GM12878 (cell line): ENCODE measurements around the gene TGFBR3.

Experiments used
- BCL3 ChIP-seq: IDR thresholded peaks from 2 replicates; pipeline ENCODE4 v1.6.1; 2011; ENCODE audit warnings: borderline replicate concordance, low read depth, mild to moderate bottlenecking, moderate library complexity, low read length; ENCODE audit not compliant: insufficient read depth, poor library complexity, severe bottlenecking
- CTCF ChIP-seq, 3 experiments: IDR thresholded peaks in 2 of 3; conservative IDR thresholded peaks in 1 of 3; 2 replicates each; pipeline ENCODE4 v1.5.1; 2011; ENCODE audit warnings: low read depth in 3 of 3, low read length in 3 of 3, mild to moderate bottlenecking in 3 of 3, control low read depth in 2 of 3, moderate library complexity in 2 of 3, inconsistent platforms in 1 of 3, mixed read lengths in 1 of 3; ENCODE audit not compliant: control insufficient read depth in 2 of 3, insufficient read depth in 1 of 3; ENCODE audit errors: extremely low read depth in 1 of 3
- EP300 ChIP-seq, 2 experiments: fragments of 150-350 bp in 1 of 2; IDR thresholded peaks; 2 replicates each; pipeline ENCODE4 v1.6.1; 2011 to 2012; ENCODE audit warnings: low read depth in 2 of 2, low read length in 2 of 2, borderline replicate concordance in 1 of 2, improper control_type of control experiment in 1 of 2, inconsistent platforms in 1 of 2; ENCODE audit not compliant: control insufficient read depth in 1 of 2
- FOS ChIP-seq: IDR thresholded peaks from 3 replicates; pipeline ENCODE4 v1.6.1; 2011; ENCODE audit warnings: borderline replicate concordance; ENCODE audit not compliant: insufficient read length; ENCODE audit errors: extremely low read depth
- MAX ChIP-seq: IDR thresholded peaks from 2 replicates; pipeline ENCODE4 v1.6.1; 2012; ENCODE audit warnings: low read depth, low read length, improper control_type of control experiment
- MXI1 ChIP-seq: fragments of 150-350 bp; IDR thresholded peaks from 2 replicates; pipeline ENCODE4 v1.6.1; 2011; ENCODE audit warnings: low read depth, mild to moderate bottlenecking, inconsistent platforms, low read length, improper control_type of control experiment
- MYC ChIP-seq: IDR thresholded peaks from 2 replicates; pipeline ENCODE4 v1.6.1; 2011; ENCODE audit warnings: mild to moderate bottlenecking, low read length, moderate library complexity, inconsistent platforms; ENCODE audit not compliant: insufficient read depth, insufficient replicate concordance, insufficient read length, severe bottlenecking
- POLR2A ChIP-seq: IDR thresholded peaks from 2 replicates; pipeline ENCODE4 v1.6.1; 2011; ENCODE audit warnings: low read depth, mild to moderate bottlenecking, low read length
- SIN3A ChIP-seq: IDR thresholded peaks from 2 replicates; pipeline ENCODE4 v1.6.1; 2012; ENCODE audit warnings: low read depth, low read length, improper control_type of control experiment
- YY1 ChIP-seq: IDR thresholded peaks from 2 replicates; pipeline ENCODE4 v1.6.1; 2011; ENCODE audit warnings: low read depth, mild to moderate bottlenecking, low read length
- ZBTB40 ChIP-seq: fragments of 450-650 bp; IDR thresholded peaks from 2 replicates; pipeline ENCODE4 v1.6.1; 2016; ENCODE audit warnings: mild to moderate bottlenecking, moderate library complexity, borderline replicate concordance

GRCh38 chr1:91752324-91752723 lies 133.6 kb downstream of the TGFBR3 start:
- TF ChIP-seq CTCF (IDR thresholded peaks at IDR 0.05 in 2 of 3, conservative IDR thresholded peaks at IDR 0.05 in 1 of 3; ENCODE audit: control insufficient read depth in 2 of 3, extremely low read depth in 1 of 3, insufficient read depth in 1 of 3, low read depth in 3 of 3, low read length in 3 of 3), result no peak
- TF ChIP-seq EP300 (IDR thresholded peaks at IDR 0.05; ENCODE audit: borderline replicate concordance in 1 of 2, control insufficient read depth in 1 of 2, low read depth in 2 of 2, low read length in 2 of 2), result peak in 1 of 2 experiments; percentile 73; a peak in 1 of 4 replicates
- no peak for TF ChIP-seq MYC
- TF ChIP-seq SIN3A, result no peak
- peak; percentile 66 for TF ChIP-seq BCL3
- TF ChIP-seq MXI1, result no peak
- TF ChIP-seq POLR2A, result no peak
- no peak for TF ChIP-seq MAX
- TF ChIP-seq ZBTB40, result no peak
- TF ChIP-seq YY1, result no peak
- TF ChIP-seq FOS, result no peak
